Activated CD4-positive, alpha-beta T cell treated with anti-CD3 and anti-CD28 coated beads, Interleukin-2, amount 10 ng/mL, durations not matched to agents 7 days and 5 days (primary cell): ENCODE data around the gene TENT5A. TPM values are rescaled to one million over a fixed set of nuclear protein-coding genes. Genes with fewer than 3 reads are reported as not detected.
"Not testable (repeated sequence)": the region's sequence is repeated elsewhere in the genome, so short reads cannot be mapped to it uniquely, and the experiment has no call there.

Source experiments
- CTCF ChIA-PET: fragments of 350-600 bp; sonication (Branson Sonifier 250); formaldehyde crosslinking; loops from one replicate; lab custom pipeline; 2021; ENCODE audit warnings: antibody characterized with exemption; lab: Charles Lee
- POLR2A ChIA-PET: fragments of 350-600 bp; sonication (Branson Sonifier 250); formaldehyde crosslinking; loops from one replicate; lab custom pipeline; 2021; ENCODE audit warnings: antibody characterized with exemption; lab: Charles Lee
- DNase-seq: peaks from one replicate; pipeline ENCODE4 v3.0.0-alpha.2; 2020
- H3K27ac Mint-ChIP-seq: one replicate; pipeline ENCODE4 v1.8.0; 2021; ENCODE audit warnings: mild to moderate bottlenecking, moderate library complexity, mixed read lengths
- H3K27me3 Mint-ChIP-seq: one replicate; pipeline ENCODE4 v1.8.0; 2021; ENCODE audit warnings: mixed read lengths
- H3K36me3 Mint-ChIP-seq: one replicate; pipeline ENCODE4 v1.8.0; 2021; ENCODE audit warnings: low read depth, mixed read lengths
- H3K4me1 Mint-ChIP-seq: one replicate; pipeline ENCODE4 v1.8.0; 2021; ENCODE audit warnings: mixed read lengths
- H3K4me3 Mint-ChIP-seq: one replicate; pipeline ENCODE4 v1.8.0; 2021; ENCODE audit warnings: mild to moderate bottlenecking, moderate library complexity, mixed read lengths
- H3K9me3 Mint-ChIP-seq: one replicate; pipeline ENCODE4 v1.8.0; 2021; ENCODE audit warnings: mixed read lengths
- total RNA-seq, 2 experiments: library from RNA; stranded (reverse); gene quantifications; one replicate each; pipeline ENCODE4 v1.2.3, GENCODE V29; 2021

TENT5A gene
- total RNA-seq, 2 experiments from 2014 or later: 1.9 to 2.0 TPM

DNA sequence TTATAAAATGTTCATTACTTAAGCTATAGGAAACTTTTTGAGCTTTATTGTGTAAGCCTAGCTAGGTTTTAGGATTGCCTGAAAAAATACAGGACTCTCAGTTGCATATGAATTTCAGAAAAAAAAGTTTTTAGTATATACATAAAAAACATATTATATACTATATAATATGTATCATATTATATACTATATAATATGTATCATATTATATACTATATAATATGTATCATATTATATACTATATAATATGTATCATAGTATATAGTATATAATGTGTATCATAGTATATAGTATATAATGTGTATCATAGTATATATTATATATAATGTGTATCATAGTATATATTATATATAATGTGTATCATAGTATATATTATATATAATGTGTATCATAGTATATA is 11.9 kb downstream of the TENT5A start:
- H3K4me3 Mint-ChIP-seq, H3K27ac Mint-ChIP-seq, H3K4me1 Mint-ChIP-seq, H3K36me3 Mint-ChIP-seq, DNase-seq, H3K9me3 Mint-ChIP-seq, H3K27me3 Mint-ChIP-seq, POLR2A ChIA-PET: not testable (repeated sequence)
- CTCF ChIA-PET: interaction anchor here (1.3 kb wide), 1 partner anchor 13 kb away, joined by 3 read pairs; no protein-coding TSS in a partner anchor

DNA sequence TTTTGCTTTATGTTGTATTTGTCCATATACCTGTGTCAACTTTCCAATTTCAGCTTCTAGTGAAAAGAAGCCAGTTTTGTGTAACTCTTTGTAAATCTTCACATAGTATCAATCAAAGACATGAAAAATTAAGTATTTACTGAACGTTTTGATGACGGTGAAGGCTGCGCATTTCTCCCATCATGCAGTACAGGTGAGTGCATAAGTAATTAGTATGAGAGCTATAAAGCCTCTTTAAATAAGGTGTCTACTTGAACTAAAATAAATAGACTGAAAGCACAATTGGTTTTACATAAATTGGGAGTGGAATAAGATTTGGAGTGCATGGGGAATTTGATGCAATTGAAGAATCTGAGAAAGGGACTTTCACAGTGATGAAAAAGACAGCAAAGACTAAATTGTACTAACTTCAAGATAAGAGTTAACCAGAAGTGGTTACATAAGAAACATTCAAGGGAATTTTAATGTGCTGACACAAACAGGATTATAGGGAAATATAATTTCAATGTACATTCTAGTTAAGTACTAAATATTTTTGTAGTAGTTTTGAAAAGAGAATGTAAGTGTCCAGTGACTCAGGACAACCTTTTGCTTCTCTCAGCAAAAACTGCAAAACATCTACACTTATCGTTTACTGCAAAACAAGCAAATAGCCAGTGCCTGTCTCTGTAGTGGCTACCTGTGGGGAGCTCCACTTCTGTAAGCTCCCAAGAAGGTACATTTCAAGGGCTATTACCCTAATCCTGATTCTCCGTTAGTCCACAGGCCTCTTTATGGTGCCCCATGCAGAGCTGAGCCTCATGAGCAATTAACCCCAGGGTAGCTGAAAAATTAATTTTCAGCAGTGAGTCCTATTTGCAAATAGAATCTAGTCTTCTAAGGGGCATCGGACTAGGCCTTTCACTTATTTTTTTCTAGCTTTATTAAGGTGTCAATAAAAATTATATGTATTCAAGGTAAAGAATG is 13.0 kb downstream of the TENT5A start:
- no peak overlapping the region for H3K27ac Mint-ChIP-seq
- DNase-seq: no peak
- no peaks in the 10 kb centered on the region for H3K36me3 Mint-ChIP-seq
- ChIA-PET CTCF (interaction anchor here (1.3 kb wide), 1 partner anchor 14 kb away, joined by 3 read pairs; no protein-coding TSS in a partner anchor), POLR2A (no interaction called here)
- no peaks in the 10 kb centered on the region for H3K27me3 Mint-ChIP-seq
- H3K4me1 Mint-ChIP-seq: no peaks in the 10 kb centered on the region
- no peaks in the 10 kb centered on the region for H3K9me3 Mint-ChIP-seq
- no peak overlapping the region for H3K4me3 Mint-ChIP-seq

DNA sequence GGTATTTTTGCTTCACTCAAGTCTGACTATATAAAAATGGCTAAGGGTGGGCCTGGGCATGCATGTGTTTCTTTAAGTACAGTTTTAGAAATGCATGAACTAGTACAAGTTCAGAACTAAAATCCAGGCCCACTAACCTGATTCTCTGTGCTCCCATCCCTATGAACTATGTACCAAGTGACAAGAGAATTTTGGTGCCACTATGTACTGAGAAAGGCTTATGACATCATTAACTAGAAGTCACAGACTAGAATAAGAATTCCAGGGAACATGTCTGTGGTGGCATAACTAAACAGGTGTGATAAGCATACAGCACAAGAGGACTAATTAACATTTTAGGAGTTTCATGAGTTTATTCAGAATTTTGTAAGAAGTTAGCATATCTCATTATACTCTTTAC is 16.1 kb downstream of the TENT5A start:
- Mint-ChIP-seq H3K27ac (no peak overlapping the region), H3K9me3 (no peaks in the 10 kb centered on the region), H3K27me3 (no peaks in the 10 kb centered on the region), H3K4me1 (no peaks in the 10 kb centered on the region), H3K4me3 (no peak overlapping the region), H3K36me3 (no peaks in the 10 kb centered on the region)
- POLR2A ChIA-PET: no interaction called here
- CTCF ChIA-PET: interaction anchor here (1.0 kb wide), 1 partner anchor 9 kb away, joined by 3 read pairs; no protein-coding TSS in a partner anchor
- DNase-seq: no peak

DNA sequence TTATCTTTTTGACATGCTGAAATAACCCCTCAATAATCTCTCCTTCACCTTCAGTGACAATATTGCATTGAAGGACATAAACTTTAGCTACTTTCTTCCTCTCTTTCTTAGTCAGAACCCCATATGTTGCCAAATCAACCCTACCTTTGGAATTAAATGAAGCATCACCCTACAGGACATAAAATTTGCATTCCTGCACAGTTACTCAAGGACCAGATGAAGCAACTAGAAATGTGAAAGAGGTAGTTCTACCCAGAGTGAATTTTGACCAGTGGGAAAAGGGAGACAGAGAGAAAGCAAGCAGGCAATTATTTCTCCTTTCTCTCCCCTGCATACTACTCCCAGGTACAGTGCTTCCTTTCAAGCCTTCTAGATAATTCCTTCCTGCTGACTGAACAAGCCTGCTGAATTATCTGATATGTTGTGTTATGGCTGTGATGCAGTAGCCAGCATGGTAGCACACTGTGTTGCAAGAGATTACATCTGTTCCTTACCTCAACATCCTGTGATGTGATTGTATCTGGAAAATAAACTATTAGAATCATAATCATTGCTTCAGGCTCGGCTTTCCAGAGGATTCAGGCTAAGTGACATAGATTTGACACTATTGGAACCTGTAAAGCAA is 16.6 kb downstream of the TENT5A start:
- no peak for DNase-seq
- Mint-ChIP-seq H3K36me3 (no peaks in the 10 kb centered on the region), H3K4me1 (no peaks in the 10 kb centered on the region), H3K27ac (no peak overlapping the region), H3K27me3 (no peaks in the 10 kb centered on the region), H3K4me3 (no peak overlapping the region), H3K9me3 (no peaks in the 10 kb centered on the region)
- POLR2A ChIA-PET: no interaction called here
- CTCF ChIA-PET: no interaction called here

DNA sequence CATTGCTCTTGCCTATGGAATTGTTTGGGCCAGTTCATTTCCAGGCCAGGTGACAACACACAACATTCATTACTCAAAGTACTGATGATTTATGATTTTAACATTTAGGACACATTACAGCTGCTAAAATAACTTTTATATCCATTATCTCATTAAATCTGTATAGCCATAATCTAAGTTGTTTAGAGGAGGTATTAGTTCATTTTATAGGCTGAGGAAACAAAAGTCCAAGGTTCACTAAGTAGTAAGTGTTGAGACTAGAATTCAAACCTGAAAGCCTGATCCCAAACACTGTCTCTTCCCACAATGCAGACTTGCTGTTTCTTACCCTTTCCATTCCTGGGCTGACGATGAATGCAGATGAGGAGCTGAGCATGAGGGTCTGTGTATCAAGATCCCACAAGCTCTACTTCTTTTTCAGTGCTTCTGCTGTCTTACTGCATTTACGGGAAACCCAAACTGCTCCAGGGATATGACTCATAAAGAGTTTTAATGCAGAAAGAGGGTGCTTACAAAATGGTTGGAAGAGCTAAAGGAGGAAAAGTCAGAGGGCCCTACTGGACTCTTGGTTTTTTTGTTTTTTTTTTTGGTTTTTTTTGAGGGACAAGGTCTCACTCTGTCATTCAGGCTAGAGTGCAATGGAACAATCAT is 17.9 kb downstream of the TENT5A start:
- H3K36me3 Mint-ChIP-seq: no peaks in the 10 kb centered on the region
- ChIA-PET POLR2A (no interaction called here), CTCF (interaction anchor here (0.8 to 1.0 kb wide), 2 partner anchors 9 to 11 kb away, joined by 3 to 4 read pairs; no protein-coding TSS in a partner anchor)
- DNase-seq: no peak
- H3K9me3 Mint-ChIP-seq: no peaks in the 10 kb centered on the region
- no peak overlapping the region for H3K4me3 Mint-ChIP-seq
- no peaks in the 10 kb centered on the region for H3K4me1 Mint-ChIP-seq
- H3K27ac Mint-ChIP-seq: no peak overlapping the region
- H3K27me3 Mint-ChIP-seq: no peaks in the 10 kb centered on the region

DNA sequence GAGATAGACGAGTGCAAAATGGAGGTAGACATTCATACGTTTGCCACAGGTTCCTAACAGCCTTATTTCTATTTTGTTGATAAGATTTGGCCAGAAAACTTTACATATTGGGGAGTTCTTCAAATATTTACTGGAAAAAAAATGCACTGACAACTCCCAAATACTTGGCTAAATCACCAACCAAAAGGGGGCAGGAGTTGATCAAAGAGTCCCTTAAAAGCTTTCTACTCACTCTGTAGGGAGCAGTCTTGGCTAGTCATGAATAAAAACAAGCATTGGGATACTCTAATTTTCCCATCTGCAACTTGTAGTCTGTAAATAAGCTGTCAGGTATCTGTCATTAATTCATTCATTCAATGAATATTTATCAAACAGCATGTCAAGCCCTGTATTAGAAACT is 18.4 kb downstream of the TENT5A start:
- no peaks in the 10 kb centered on the region for H3K27me3 Mint-ChIP-seq
- no peak overlapping the region for H3K4me3 Mint-ChIP-seq
- no peaks in the 10 kb centered on the region for H3K4me1 Mint-ChIP-seq
- CTCF ChIA-PET: interaction anchor here (0.5 to 1.0 kb wide), 3 partner anchors 10 to 21 kb away, joined by 3 to 4 read pairs (median 3); no protein-coding TSS in a partner anchor
- H3K9me3 Mint-ChIP-seq: no peaks in the 10 kb centered on the region
- DNase-seq: no peak
- POLR2A ChIA-PET: no interaction called here
- H3K36me3 Mint-ChIP-seq: no peaks in the 10 kb centered on the region
- no peak overlapping the region for H3K27ac Mint-ChIP-seq

DNA sequence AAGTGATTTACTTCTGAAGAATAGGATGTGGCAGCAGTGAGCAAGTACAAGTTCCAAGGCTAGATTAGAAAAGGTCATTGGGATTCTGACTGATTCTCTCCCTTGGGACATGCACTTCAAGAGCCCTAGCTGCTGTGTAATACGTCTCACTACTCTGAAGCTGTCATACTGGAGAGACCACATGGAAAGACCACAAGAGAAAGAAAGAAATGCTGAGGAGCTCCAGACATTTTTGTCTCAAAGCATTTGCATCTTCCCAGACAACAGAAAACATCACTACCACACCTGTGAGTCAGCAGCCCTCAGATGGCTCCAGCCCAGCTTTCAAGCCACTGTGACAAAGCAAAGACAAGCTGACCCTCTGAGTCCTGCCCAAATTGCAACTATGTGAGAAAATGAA is 20.7 kb downstream of the TENT5A start:
- Mint-ChIP-seq H3K4me1 (peaks cover 3% of the 10 kb centered on the region), H3K4me3 (no peak overlapping the region), H3K9me3 (no peaks in the 10 kb centered on the region), H3K27me3 (no peaks in the 10 kb centered on the region), H3K27ac (no peak overlapping the region), H3K36me3 (no peaks in the 10 kb centered on the region)
- ChIA-PET CTCF (interaction anchor here (0.6 kb wide), 1 partner anchor 1334 kb away, joined by 3 read pairs; the partner anchor contains the start of gene UBE3D), POLR2A (no interaction called here)
- no peak for DNase-seq

DNA sequence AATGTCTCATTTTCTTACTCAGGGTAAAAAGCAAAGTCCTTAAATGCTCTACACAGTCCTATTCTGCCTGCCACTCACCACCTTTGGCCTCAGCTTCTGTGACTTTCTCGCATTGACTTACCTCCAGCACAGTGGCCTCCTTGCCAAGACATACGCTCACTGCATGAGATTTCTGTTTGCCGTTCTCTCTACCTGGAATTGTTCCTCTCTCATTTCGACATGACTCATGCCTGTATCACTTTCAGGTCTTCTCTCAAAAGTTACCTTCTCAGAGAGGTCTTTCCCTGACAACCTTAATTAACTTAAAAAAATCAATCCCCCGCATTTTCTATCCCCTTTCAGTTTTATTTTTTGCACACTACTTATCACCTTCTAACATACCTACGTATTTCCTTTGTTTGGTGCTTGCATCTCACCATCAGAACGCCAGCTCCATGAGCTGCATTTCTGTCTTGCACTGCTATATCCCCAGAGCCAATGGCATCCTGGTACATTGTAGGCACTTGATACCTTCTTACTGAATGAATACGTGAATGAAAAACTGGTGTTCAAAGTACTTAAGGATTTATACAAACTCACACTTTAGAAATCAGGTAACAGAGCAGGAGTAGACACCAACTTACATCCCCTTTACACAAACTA is 24.5 kb downstream of the TENT5A start:
- Mint-ChIP-seq H3K4me3 (no peak overlapping the region), H3K4me1 (peaks cover 3% of the 10 kb centered on the region), H3K27me3 (no peaks in the 10 kb centered on the region), H3K36me3 (no peaks in the 10 kb centered on the region), H3K27ac (no peak overlapping the region), H3K9me3 (no peaks in the 10 kb centered on the region)
- no peak for DNase-seq
- POLR2A ChIA-PET: no interaction called here
- CTCF ChIA-PET: interaction anchor here (0.6 kb wide), 1 partner anchor 9 kb away, joined by 3 read pairs; no protein-coding TSS in a partner anchor

DNA sequence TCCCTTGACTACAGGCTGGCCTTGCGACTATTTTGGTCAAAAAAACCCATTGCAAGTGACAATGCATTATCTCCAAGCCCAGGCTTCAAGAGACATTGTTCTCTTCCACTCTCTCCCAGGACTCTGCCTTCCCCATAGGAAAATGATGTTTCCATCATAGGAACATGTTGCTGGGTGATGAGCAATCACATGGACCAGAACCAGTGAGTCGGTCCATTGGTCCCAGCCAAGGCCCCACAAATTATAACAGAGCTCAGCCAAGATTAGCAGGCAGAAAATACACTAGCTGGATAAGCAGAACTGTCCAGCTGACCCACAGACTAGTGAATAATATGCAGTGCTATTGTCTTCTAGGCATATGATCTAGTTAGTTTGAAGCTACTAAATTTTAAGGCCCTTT is 27.4 kb downstream of the TENT5A start:
- Mint-ChIP-seq H3K9me3 (no peaks in the 10 kb centered on the region), H3K27ac (no peak overlapping the region), H3K4me1 (peaks cover 3% of the 10 kb centered on the region), H3K4me3 (no peak overlapping the region), H3K36me3 (no peaks in the 10 kb centered on the region), H3K27me3 (no peaks in the 10 kb centered on the region)
- DNase-seq: no peak
- ChIA-PET POLR2A (no interaction called here), CTCF (no interaction called here)

DNA sequence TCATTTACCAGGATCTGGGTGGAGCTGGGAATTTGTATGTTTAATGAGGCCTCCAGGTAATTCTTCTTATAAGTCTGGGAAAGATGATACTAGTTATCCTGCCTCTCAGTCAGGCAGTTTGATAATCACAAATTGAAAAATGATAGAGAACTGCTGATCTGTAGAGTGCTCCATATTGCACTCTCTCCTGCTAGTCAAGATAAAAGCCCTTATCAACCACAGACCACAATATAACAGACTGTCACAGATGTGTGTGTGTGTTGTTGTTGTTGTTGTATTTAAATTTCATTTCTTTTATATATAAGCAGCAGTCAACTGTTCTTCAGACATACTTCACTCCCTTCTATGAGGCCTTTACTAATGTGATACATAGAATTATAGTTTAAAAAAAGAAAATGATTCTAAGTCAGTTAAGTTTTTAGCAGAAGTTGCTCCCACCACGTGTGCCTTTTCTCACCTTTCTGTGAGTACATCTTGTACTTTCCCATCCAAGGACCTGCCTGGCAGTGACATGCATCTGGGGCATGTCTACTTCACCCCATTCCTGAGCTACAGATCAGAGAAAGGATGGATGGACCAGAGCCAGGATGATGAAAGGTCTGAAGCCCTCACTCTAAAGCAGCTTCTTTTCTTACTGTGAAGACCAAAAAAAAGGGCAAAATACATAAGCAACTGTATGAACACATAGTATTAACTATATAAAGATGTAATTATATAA is 29.8 kb downstream of the TENT5A start:
- DNase-seq: no peak
- Mint-ChIP-seq H3K36me3 (no peaks in the 10 kb centered on the region), H3K4me3 (no peak overlapping the region), H3K4me1 (no peaks in the 10 kb centered on the region), H3K27me3 (no peaks in the 10 kb centered on the region), H3K9me3 (no peaks in the 10 kb centered on the region), H3K27ac (no peak overlapping the region)
- ChIA-PET CTCF (no interaction called here), POLR2A (no interaction called here)

DNA sequence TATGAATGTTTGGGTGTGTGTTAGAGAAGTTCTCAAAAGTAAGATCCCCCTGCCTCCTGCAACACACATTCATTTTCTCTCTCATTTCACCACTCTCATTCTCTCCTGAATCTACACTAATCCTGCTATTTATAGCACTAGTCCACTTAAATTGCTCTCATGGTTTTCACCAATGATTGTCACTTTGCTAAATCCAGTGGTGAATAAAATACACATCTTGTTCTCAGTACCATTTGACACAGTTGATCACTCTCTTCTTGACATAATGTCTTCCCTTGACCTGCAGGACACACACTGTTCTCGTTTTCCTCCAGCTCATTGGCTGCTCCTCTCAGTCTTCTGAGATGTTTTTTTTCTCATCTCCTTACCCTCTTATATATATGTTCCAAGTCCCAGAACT is 32.1 kb downstream of the TENT5A start:
- DNase-seq: no peak

DNA sequence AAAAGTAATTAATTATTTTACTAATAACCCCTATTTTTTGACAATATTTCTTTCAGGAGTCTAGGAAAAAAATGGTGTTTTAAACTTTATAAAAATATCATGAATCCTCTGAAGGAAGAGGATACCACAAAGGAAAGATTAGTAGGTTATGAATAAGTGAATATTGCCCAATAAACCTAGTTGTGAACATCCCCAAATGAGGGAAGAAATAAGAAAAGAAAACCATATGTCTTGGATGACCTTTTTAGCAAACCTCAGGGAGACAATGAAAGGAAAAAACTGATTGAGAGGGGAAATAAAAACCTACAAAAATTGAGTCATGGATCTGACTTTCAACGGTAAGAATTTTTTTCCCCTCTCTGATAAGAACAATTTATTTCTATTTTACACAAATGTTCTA is 34.4 kb downstream of the TENT5A start:
- POLR2A ChIA-PET: no interaction called here
- CTCF ChIA-PET: no interaction called here
- H3K36me3 Mint-ChIP-seq: no peaks in the 10 kb centered on the region
- no peak overlapping the region for H3K27ac Mint-ChIP-seq
- H3K4me1 Mint-ChIP-seq: no peaks in the 10 kb centered on the region
- no peak overlapping the region for H3K4me3 Mint-ChIP-seq
- H3K9me3 Mint-ChIP-seq: no peaks in the 10 kb centered on the region
- no peak for DNase-seq
- no peaks in the 10 kb centered on the region for H3K27me3 Mint-ChIP-seq

More for the DNA sequence above, 32.1 kb downstream of the TENT5A start:
- Mint-ChIP-seq H3K36me3 (no peaks in the 10 kb centered on the region), H3K27me3 (no peaks in the 10 kb centered on the region), H3K27ac (no peak overlapping the region), H3K4me3 (no peak overlapping the region), H3K4me1 (no peaks in the 10 kb centered on the region), H3K9me3 (no peaks in the 10 kb centered on the region)
- POLR2A ChIA-PET: no interaction called here
- CTCF ChIA-PET: no interaction called here
